NT2/D1 (cell line): Measurements from ENCODE around the gene ATP6V0E1.

Experiments used
- DNase-seq: peaks from one replicate; pipeline ENCODE4 v3.0.0-alpha.2; 2011; ENCODE audit warnings: low read depth, low spot score
- H3K27me3 ChIP-seq: 2 replicates; pipeline ENCODE4 v1.6.0; 2011; ENCODE audit warnings: mild to moderate bottlenecking; ENCODE audit not compliant: insufficient read length, insufficient read depth
- H3K36me3 ChIP-seq: 2 replicates; pipeline ENCODE4 v1.6.1; 2011; ENCODE audit warnings: mild to moderate bottlenecking, low read length, mixed read lengths; ENCODE audit not compliant: insufficient read depth, insufficient read length
- H3K4me1 ChIP-seq: 2 replicates; pipeline ENCODE4 v1.5.1; 2011; ENCODE audit not compliant: insufficient read depth, insufficient read length
- H3K4me3 ChIP-seq: 2 replicates; pipeline ENCODE4 v1.5.1; 2011; ENCODE audit warnings: low read depth; ENCODE audit not compliant: insufficient read length
- H3K9ac ChIP-seq: 2 replicates; pipeline ENCODE4 v1.6.0; 2011; ENCODE audit warnings: low read depth; ENCODE audit not compliant: insufficient read length
- H3K9me3 ChIP-seq: 2 replicates; pipeline ENCODE4 v1.5.1; 2011; ENCODE audit warnings: mild to moderate bottlenecking, low read length; ENCODE audit not compliant: insufficient read depth
- SUZ12 ChIP-seq: IDR thresholded peaks from 2 replicates; pipeline ENCODE4 v1.6.1; 2011; ENCODE audit not compliant: insufficient read length, insufficient read depth; ENCODE audit errors: extremely low read depth
- YY1 ChIP-seq: IDR thresholded peaks from 2 replicates; pipeline ENCODE4 v1.6.1; 2011; ENCODE audit not compliant: insufficient read length, insufficient read depth
- ZNF274 ChIP-seq: IDR thresholded peaks from 2 replicates; pipeline ENCODE4 v1.6.1; 2011; ENCODE audit warnings: mild to moderate bottlenecking, low read depth, low read length

The ATP6V0E1 gene

GRCh38 chr5:172957458-172957857 lies 26.1 kb upstream of the ATP6V0E1 start:
- Histone ChIP-seq H3K36me3 (peaks cover 18% of the 10 kb centered on the region), H3K9me3 (no peaks in the 10 kb centered on the region), H3K9ac (no peak overlapping the region), H3K4me1 (no peaks in the 10 kb centered on the region), H3K4me3 (no peak overlapping the region), H3K27me3 (peaks cover 5% of the 10 kb centered on the region)
- no peak for TF ChIP-seq YY1
- no peak for TF ChIP-seq ZNF274
- TF ChIP-seq SUZ12, result no peak
- no peak for DNase-seq

GRCh38 chr5:172958331-172959046 lies 25.1 kb upstream of the ATP6V0E1 start:
- H3K4me3 ChIP-seq, result peak overlapping the region; percentile 55

GRCh38 chr5:172959824-172960799 lies 23.5 kb upstream of the ATP6V0E1 start:
- Histone ChIP-seq H3K9me3 (no peaks in the 10 kb centered on the region), H3K9ac (peak overlapping the region; percentile 91), H3K27me3 (peaks cover 5% of the 10 kb centered on the region), H3K36me3 (peaks cover 26% of the 10 kb centered on the region), H3K4me3 (peak overlapping the region; percentile 98), H3K4me1 (no peaks in the 10 kb centered on the region)
- no peak for DNase-seq
- TF ChIP-seq SUZ12 (no peak), YY1 (no peak), ZNF274 (no peak)

More at GRCh38 chr5:172958331-172959046, 25.1 kb upstream of the ATP6V0E1 start:
- Histone ChIP-seq H3K4me1 (no peaks in the 10 kb centered on the region), H3K9ac (peak overlapping the region; percentile 66), H3K36me3 (peaks cover 22% of the 10 kb centered on the region), H3K9me3 (no peaks in the 10 kb centered on the region), H3K27me3 (peaks cover 5% of the 10 kb centered on the region)
- TF ChIP-seq YY1 (no peak), SUZ12 (no peak), ZNF274 (no peak)
- DNase-seq, result no peak

GRCh38 chr5:172969921-172970320 lies 13.7 kb upstream of the ATP6V0E1 start:
- Histone ChIP-seq H3K27me3 (no peaks in the 10 kb centered on the region), H3K9ac (no peak overlapping the region), H3K36me3 (peaks cover 26% of the 10 kb centered on the region), H3K9me3 (no peaks in the 10 kb centered on the region), H3K4me1 (no peaks in the 10 kb centered on the region), H3K4me3 (no peak overlapping the region)
- DNase-seq, result no peak
- TF ChIP-seq ZNF274 (no peak), SUZ12 (no peak), YY1 (no peak)

- Histone ChIP-seq H3K4me3 (no peak overlapping the region), H3K36me3 (peaks cover 19% of the 10 kb centered on the region), H3K4me1 (no peaks in the 10 kb centered on the region), H3K27me3 (no peaks in the 10 kb centered on the region), H3K9ac (no peak overlapping the region), H3K9me3 (no peaks in the 10 kb centered on the region)
- DNase-seq, result no peak
- TF ChIP-seq SUZ12, result no peak
- no peak for TF ChIP-seq YY1
- no peak for TF ChIP-seq ZNF274
Observed at GRCh38 chr5:172971482-172971881, 12.1 kb upstream of the ATP6V0E1 start.

- TF ChIP-seq YY1, result no peak
- no peak for TF ChIP-seq SUZ12
- no peak for TF ChIP-seq ZNF274
- no peak for DNase-seq
- Histone ChIP-seq H3K27me3 (no peaks in the 10 kb centered on the region), H3K36me3 (peaks cover 17% of the 10 kb centered on the region), H3K4me1 (no peaks in the 10 kb centered on the region), H3K9ac (no peak overlapping the region), H3K4me3 (no peak overlapping the region), H3K9me3 (no peaks in the 10 kb centered on the region)
Observed at GRCh38 chr5:172972552-172972951, 11.0 kb upstream of the ATP6V0E1 start.

GRCh38 chr5:172973127-172973916 lies 10.2 kb upstream of the ATP6V0E1 start:
- H3K27me3 ChIP-seq, result no peaks in the 10 kb centered on the region
- no peak for TF ChIP-seq ZNF274
- TF ChIP-seq SUZ12, result no peak
- no peak for TF ChIP-seq YY1
- no peak overlapping the region for H3K9ac ChIP-seq
- peaks cover 11% of the 10 kb centered on the region for H3K36me3 ChIP-seq
- H3K4me3 ChIP-seq, result no peak overlapping the region
- no peak for DNase-seq
- H3K4me1 ChIP-seq, result no peaks in the 10 kb centered on the region
- no peaks in the 10 kb centered on the region for H3K9me3 ChIP-seq
